CD1c-positive myeloid dendritic cell (primary cell): Measurements from ENCODE around the gene NKIRAS1.
A peak's percentile ranks its signal among the peaks of the same experiment; 100 is the strongest.
"Not testable (repeated sequence)": the region's sequence is repeated elsewhere in the genome, so short reads cannot be mapped to it uniquely, and the experiment has no call there.

ENCODE experiments used
- DNase-seq: peaks from one replicate; pipeline ENCODE4 v3.0.0-alpha.2; 2016; ENCODE audit errors: extremely low spot score

Gene NKIRAS1

DNA sequence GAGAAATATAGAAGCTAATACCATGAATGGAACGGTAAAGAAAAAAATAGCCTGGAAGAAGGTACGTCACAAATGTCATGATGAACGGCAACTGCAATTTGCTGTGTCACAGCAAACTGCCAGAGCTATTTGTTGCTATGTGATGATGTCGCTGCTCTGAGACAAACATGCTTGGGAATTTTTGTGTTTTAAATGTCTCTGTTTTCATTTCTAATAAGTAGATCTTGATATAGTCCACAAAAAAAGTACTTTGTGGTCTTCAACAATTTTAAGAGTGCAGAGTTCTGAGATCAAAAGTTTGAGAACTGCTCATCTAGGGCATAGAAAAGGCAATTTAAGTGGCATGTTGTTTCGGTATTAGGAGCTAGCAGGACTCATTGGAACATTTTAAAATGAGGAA lies 24.0 kb upstream of the NKIRAS1 start:
- DNase-seq, result no peak

DNA sequence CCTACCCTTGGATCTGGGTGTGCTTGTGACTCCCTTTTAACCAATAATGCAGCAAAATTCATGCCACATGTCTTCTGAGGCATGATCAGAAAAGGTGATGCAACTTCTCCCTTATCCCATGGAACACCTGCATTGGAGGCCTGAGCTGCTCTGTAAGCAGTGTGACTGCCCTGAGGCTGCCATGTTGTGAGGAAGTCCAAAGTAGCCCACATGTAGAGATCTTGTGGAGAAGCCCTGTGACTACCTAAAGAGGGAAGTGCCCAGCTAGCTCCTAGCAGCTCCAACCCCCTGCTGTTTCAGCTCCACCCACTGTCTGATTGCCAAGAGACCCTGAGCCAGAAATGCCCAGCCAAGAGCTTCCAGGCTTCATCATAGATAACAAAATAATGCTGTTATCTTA lies 21.9 kb upstream of the NKIRAS1 start:
- peak; percentile 12 for DNase-seq

DNA sequence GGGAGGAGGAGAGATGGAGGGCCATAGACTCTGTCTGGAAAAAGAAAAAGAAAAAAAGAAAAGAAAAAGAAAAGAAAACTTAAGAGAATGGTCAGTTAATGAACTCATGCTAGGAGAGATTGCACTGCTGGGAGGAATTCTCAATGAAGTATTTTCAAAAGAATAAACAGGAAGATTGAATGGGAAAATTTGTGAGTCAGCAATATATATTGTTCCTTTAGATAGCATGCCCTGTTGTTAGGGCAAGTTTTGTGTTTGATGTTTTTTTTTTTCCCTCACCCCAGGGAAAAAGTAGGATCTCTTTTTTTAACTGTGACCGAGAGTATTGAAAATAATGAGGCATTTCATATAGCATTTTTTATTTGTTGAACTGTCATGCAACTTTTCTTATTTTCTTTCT lies 20.5 kb upstream of the NKIRAS1 start:
- no peak for DNase-seq

DNA sequence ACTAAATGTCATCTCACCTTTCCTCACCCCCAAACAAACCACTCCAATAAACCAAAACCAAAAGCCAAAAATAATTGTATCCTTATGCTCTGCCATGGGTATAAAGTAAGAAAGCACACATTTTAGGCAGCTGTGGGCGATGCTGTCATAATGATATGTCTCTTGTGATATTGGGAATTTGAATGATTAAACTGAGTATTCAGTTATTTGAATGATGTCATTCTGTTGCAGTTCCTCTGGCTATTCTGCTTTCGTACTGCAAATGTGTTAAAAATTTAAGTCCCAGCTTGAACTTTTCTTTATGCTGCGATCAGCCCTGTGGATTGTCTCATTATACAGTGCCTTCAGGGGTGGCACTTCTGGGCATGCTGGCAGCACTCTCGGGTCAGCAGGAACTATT lies 17.5 kb upstream of the NKIRAS1 start:
- DNase-seq, result no peak

DNA sequence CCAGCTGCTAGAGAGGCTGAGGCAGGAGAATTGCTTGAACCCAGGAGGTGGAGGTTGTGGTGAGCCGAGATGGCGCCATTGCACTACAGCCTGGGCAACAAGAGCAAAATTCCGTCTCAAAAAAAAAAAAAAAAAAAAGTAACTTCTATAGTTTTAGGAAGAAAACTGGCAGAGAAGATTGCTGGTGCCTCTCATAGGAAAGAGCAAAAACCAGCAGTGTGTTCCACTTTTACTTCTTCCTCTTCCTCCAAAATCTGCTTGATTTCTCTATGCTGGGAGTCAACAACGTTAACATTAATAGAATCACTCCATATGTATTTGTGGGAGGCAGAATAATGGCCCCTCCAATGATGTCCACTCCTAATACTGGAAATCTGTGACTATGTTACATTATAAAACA lies 15.8 kb upstream of the NKIRAS1 start:
- no peak for DNase-seq

DNA sequence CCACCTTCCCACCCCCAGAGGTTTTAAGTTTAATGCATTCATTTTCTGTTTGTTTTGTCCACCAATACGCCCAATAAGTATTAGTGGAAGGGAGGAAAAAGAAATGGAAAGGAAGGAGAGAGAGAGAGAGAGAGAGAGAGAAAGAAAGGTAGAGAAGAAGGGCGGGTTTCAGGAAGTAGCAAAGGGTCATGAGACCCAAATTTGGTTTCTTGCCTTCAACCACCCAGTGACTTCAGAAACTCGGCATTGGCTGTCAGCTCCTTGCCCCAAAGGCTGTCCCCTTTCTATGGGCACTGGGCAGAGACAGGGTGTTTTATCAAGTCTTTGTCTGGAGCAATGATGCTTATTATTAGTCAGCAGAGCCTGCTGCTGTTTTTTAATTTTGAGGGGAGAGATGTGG lies 14.8 kb upstream of the NKIRAS1 start:
- DNase-seq, result no peak

DNA sequence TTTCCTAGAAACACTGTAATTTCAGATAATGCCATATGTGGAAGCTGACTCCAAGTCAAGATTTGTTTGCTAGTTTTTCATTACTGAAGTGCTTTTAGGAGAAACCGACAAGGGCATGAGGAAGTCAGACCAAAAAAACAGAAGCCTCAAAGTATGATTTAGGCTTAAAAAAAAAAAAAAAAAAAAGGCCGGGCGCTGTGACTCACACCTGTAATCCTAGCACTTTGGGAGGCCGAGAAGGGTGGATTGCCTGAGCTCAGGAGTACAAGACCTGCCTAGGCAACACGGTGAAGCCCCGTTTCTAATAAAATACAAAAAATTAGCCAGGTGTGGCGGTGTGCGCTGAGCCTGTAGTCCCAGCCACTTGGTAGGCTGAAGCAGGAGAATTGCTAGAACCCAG lies 11.7 kb upstream of the NKIRAS1 start:
- DNase-seq, result peak; percentile 57

DNA sequence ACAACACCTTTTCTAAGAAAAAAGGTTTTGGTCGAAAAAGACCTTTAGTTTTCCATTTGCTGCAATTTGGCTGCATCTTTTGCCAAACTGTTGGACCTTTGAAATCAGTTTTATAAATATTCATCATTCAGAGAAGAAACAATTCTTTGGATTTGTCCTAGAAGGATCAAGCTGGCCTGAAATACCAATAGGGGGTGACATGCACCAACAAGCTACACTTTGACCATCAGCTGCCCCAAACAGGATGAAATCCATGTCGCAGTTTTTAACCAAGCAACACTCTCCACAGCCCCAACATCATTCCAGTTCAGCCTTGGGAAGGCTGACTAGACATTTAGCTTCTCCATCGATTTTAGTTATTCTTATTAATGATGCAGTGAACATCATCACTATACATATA lies 9.9 kb upstream of the NKIRAS1 start:
- DNase-seq, result no peak

DNA sequence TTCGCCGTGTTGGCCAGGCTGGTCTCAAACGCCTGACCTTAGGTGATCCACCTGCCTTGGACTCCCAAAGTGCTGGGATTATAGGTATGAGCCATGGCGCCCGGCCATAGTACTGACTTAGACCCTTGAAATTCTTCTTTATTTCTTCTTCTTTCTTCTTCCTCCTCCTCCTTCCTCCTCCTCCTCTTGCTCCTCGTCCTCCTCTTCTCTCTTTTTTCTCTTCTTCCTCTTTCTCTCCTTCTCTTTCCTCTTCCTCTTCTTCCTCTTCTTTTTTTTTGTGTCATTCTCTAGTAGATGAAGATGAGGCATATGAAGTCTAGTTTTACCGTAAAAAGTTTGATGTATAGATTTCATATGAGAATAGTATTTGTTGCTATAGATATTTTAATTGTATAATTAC lies 9.5 kb upstream of the NKIRAS1 start:
- no peak for DNase-seq

DNA sequence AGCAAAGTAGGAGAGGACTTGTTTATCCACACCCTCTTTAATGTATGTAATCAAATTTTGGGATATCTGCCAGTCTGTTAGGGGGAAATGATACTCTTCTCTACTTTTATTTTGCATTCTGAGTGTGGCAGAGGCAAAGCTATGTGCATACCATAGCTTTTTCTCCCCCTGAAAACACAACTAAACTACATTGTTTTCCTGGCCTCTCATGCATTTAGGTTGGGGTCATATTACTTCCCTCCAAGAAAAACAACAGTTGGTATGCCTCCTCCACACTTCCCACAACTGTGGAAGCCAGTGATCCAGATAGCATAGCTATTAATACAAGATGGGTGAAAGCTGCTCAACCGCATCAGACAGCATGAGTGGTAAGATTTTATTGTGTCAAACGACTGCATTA lies 7.0 kb upstream of the NKIRAS1 start:
- DNase-seq, result no peak

DNA sequence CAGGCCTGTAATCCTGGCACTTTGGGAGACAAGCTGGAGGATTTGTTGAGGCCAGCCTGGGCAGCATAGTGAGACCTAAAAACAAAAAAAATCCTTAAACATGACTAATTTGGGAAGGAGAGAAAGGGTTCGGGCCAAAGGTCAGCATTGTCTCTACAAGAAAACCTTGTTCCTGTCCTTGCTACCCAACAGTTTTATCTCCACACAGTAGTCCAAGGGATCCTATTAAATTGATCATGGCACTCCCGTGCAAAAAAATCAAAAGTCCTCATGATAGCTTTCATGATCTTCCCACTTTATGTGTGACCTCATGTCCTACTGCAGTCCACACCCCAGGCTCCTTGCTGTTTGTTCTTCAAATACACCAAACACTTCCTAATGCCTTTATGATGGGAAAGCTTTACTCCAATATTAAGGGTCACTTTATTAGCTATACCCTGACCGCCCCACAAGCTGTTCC lies 4.3 kb upstream of the NKIRAS1 start:
- no peak for DNase-seq

DNA sequence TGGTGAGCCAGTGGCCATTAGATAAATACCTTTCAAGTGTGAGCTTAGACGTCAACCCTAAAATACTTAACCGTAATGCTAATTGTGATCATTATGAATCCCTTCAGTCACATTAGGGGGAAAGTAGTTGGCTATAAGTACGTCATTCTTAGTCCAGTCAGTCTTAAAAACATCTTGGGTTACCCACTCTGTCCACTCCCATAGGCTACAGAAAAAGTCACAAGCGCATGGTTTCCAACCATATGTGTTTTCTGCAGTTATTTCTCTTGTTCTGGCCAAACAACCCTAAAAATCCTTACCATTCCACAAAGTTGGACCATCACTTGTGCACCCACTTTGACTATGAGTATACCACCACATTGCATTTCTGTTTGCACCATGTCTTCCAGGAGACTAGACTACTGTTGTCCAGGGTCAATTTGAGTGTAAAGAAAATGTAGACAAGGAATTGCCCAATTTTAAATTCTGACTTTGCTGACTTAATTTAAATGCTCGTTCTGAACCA lies 3.4 kb upstream of the NKIRAS1 start:
- DNase-seq, result no peak

DNA sequence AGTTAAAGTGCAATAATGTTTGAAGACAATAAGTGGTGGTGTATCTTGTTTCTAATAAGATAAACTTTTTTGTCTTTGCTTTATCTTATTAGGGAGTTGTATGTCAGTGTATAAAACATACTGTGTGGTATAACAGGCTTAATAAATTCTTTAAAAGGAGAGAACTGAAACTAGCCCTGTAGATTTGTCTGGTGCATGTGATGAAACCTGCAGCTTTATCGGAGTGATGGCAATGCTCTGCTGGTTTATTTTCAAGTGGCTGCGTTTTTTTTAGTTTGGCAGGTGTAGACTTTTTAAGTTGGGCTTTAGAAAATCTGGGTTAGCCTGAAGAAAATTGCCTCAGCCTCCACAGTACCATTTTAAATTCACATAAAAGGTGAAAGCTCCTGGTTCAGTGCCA lies 2.8 kb upstream of the NKIRAS1 start:
- DNase-seq, result no peak

DNA sequence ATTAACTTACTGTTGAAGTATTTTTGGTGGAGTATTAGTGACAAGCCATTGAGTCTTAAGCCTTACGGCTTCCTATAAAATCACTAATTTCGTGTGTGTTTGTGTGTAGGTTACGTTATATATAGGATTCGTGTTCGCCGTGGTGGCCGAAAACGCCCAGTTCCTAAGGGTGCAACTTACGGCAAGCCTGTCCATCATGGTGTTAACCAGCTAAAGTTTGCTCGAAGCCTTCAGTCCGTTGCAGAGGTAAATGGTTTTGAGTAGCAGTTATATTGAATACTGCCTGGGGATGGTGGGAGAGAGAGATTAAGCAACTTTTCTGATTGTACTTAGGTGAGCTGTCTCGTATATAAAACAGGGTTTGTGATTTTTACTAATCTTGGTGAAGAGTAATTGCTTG lies 1.5 kb upstream of the NKIRAS1 start:
- DNase-seq, result not testable (repeated sequence)

DNA sequence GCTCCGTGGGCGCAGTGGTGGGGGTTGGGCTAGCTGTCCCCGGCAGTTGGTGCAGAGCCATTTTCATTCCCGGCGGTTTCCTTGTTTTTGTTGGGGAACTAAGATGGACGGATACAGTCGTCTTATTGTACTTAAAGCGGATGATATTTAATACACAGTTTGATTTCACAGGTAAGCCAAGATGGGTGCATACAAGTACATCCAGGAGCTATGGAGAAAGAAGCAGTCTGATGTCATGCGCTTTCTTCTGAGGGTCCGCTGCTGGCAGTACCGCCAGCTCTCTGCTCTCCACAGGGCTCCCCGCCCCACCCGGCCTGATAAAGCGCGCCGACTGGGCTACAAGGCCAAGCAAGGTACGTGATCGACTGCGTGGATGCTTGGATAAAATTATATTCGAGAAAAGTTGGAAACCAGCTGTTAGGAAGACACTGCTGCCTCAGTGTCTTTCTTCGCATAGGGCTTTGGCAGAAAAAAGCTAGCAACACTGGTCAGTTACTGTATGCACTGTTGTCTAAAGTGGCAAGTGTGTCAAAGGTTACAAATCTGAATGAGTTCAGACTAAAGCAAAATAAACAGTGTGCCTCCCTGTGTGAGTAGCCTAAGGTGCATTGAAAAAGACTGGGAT lies 1.0 kb upstream of the NKIRAS1 start:
- not testable (repeated sequence) for DNase-seq

DNA sequence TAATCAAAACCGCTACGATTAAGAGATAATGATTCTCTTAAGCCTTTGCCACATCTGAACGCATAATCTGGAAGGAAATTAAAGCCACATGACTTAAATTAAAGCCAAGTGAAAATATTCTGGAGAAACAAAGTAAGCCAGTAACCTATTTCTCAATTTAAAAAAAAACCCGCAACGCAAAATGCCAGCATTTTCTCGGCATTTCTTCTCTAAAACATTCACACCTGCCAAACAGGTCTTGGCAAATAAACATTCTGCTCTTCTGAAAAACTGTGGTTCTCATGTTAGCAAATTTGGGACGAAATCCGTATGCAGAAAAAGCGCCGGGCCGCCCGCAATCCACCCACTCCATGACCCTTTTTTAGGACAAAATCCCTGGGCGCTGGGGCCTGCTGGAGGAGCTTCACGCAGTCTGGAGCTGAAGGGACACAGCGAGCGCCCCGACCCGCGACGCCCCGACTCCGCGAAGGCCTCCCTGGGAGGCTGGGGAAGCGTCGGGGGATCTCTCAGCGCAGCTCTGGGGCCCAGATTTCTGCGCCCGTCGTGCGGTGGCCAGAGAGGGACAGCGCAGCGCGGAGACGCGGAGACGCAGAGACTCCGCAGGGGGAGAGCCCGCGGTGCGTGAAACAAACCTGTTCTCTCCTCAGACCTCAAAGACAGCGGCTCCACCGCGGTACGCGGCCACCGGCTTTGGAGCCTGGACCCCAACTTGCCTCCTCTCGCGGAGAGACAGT lies 471 bp downstream of the NKIRAS1 start:
- peak; percentile 15 for DNase-seq

DNA sequence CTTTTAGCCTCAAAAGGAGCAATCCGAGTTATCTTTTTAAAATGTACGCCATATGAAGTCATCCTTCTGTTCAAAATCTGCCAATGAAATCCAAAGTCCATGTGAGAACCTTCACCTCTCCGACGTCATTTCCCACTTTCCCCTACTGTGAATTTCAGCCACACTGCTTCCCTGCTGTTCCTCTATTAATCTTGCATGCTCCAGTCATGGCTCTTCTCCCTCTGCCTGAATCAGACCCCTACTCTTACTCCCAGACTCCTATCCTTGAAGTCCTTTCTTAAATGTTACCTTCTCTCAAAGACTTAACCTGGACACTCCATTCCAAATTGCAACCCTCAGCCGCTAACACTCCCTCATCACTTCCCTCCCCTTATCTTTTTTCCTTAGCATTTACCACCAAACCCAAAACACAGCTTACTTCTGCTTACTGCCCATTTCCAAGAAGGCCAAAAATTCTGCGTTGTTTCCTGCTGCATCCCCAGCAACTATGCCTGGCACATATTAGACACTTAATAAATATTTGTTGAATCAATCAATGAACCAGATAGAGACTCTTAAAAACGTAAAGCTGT lies 1.2 kb downstream of the NKIRAS1 start:
- DNase-seq, result peak; percentile 43

DNA sequence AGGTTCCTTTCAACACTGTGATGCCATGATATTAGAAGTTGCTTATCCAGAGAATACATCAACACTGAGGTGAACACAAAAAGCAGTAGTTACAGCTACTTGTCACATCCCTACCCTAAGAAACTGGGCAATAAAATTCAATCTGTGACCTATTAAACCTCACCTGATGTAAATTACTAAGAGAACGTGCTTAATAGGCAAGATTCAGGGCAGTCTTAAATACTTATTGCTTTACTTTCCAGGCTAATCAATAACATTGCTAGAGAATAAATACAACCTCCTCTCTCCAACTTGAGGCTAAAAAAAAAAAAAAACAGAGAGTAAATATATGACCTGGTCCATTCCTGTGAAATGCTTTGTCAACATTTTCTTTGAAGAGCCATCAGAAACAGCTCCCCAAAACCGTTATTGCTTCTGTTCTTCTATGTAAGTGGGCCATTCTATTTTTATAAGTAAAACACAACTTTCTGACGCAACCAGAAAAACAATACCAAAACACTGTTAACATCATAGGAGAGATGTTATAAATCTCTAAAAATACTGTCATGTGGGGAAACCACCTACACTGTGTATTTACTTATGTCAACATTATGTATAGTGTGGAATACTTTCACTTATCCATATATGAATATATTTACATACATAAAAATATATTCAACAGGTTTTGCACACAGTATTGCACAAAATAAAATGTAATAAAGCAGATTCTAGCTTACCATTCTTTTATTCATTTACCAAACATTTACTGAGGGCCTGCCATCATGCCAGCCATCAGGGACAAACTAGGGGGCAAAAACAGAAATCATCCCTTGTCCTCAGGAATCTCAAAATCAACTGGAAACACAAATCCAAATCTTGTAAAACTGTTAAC lies 2.7 kb downstream of the NKIRAS1 start:
- no peak for DNase-seq

DNA sequence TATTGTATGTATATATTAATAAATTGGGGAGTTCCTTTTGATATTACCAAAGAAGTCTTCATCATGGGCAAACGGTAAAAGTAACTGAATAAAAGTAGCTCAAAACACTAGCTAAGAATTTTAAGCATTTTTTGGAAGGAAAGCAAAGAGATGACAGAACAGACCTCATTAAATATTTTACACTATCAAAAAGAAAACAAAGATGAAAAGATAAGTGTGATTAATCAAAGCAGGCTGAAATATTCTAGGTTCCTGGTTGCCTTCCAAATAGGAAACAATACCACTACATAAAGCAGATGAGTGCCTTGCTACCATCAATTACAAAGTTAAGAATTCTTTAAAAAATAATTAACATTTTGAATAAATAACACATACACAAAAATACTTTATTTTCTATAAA lies 3.6 kb downstream of the NKIRAS1 start:
- DNase-seq, result no peak

DNA sequence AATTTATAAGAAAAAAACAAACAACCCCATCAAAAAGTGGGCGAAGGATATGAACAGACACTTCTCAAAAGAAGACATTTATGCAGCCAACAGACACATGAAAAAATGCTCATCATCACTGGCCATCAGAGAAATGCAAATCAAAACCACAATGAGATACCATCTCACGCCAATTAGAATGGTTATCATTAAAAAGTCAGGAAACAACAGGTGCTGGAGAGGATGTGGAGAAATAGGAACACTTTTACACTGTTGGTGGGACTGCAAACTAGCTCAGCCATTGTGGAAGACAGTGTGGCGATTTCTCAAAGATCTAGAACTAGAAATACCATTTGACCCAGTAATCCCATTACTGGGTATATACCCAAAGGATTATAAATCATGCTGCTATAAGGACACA lies 4.5 kb downstream of the NKIRAS1 start:
- not testable (repeated sequence) for DNase-seq

DNA sequence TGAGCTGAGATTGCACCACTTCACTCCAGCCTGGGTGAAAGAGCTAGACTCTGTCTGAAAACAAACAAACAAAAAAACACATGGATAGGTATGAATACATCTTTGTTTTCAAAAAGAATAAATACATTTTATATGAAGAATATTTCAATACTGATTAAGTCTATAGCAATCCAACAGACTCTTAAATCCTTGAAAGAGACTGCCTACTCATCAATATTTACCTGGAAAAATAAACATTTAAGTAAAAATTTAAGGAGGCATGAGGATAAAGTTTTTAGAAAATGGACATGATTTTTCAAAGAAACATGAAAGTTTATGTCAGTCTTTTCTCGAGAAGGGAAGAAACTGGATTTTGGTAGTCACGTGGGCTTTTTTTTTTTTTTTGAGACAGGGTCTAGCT lies 5.4 kb downstream of the NKIRAS1 start:
- no peak for DNase-seq

DNA sequence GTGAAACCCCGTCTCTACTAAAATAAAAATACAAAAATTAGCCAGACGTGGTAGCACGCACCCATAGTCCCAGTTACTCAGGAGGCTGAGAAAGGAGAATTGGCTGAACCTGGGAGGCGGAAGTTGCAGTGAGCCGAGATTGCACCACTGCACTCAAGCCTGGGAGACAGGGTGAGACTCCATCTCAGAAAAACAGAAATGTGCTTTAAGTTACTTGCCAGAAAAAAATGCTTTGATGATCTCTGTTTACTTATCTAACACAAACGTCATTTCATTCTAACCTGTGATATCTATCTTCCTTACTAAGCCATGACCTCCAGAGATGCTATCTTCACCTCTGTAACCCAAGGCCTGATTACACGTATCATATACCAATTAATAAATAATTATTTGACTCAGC lies 7.4 kb downstream of the NKIRAS1 start:
- no peak for DNase-seq
